ENCODE results near the gene C8G.

C8G gene

DNA sequence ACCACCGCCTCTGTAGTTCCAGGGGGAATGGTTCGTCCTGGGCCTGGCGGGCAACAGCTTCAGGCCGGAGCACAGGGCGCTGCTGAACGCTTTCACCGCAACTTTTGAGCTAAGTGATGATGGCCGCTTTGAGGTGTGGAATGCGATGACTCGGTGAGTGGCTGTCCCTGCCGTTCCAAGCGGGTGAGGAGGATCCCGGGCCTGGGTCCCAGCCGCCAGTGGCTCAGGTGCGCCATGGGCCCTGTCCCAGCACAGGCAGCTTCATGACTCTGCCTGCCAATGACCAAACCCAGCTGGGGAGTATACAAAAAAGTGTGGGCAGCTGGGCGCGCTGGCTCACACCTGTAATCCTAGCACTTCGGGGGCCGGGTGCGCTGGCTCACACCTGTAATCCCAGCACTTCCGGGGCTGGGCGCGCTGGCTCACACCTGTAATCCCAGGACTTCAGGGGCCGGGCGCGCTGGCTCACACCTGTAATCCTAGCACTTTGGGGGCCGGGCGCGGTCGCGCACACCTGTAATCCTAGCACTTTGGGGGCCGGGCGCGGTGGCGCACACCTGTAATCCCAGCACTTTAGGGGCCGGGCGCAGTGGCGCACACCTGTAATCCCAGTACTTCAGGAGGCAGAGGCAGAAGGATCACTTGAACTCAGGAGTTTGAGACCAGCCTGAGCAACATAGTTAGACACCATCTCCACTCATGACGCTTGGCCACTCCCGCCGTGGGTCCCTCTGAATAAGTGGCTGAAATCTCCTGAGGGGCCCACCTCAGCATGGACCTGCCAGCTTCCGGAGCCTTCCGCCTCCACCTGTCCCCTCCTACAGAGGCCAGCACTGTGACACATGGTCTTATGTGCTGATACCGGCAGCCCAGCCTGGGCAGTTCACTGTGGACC, 8.1 kb downstream of the C8G start:
- no peak for DNase-seq (ENCODE audit: low read depth in 1 of 2, low spot score in 1 of 2)

DNA sequence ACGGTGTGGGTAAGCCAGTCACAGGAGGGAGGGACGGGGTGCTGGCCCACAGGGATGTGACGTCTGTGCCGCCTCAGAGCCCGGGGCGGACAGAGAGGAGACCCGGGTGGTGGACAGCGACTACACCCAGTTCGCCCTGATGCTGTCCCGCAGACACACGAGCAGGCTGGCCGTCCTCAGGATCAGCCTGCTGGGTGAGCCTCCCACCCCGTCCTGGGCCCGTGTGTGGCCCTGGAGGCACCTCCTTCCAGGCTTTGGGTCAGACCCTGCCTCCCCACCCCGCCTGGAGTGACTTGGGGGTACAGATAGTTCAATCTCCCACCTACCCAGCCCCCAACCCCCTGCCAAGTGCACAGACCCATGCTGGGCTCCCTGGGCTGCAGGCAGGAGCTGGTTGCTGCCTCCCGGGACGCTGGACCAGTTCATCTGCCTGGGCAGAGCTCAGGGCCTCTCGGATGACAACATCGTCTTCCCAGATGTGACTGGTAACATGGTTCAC, 8.8 kb downstream of the C8G start:
- DNase-seq (ENCODE audit: low read depth in 1 of 2, low spot score in 1 of 2), result no peak

DNA sequence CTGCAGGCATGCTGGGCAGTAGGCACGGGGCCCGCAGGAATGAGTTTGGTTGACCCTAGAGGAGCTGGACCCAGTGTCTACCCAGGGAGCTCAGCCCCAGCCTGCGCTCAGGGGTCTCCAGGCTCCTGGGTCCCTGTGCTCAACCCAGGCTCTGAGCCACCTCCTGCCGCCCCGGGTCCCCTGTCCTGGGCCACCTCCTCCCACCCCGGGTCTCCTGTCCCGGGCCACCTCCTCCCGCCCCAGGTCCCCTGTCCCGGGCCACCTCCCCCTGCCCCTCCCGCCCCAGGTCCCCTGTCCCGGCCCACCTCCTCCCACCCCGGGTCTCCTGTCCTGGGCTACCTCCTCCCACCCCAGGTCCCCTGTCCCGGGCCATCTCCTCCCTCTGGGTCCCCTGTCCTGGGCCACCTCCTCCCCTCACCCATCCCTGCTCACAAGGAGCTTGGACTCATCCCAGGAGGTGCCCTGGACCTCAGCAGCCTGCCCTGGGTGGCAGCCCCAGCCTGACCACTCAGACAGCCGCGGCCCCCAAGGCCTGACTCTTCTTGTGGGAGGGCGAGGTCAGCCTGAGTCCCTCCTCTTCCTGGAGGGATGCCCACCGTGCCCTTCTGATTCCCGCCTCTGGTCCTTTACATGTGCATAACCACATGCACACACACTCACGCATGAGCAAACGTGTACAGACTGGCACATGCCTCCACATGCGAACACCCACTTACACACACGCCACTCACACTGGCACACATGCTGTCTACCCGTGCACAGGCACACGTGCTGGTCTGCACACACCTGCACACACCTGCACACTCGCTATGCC, 9.4 kb downstream of the C8G start:
- no peak for DNase-seq (ENCODE audit: low read depth in 1 of 2, low spot score in 1 of 2)

DNA sequence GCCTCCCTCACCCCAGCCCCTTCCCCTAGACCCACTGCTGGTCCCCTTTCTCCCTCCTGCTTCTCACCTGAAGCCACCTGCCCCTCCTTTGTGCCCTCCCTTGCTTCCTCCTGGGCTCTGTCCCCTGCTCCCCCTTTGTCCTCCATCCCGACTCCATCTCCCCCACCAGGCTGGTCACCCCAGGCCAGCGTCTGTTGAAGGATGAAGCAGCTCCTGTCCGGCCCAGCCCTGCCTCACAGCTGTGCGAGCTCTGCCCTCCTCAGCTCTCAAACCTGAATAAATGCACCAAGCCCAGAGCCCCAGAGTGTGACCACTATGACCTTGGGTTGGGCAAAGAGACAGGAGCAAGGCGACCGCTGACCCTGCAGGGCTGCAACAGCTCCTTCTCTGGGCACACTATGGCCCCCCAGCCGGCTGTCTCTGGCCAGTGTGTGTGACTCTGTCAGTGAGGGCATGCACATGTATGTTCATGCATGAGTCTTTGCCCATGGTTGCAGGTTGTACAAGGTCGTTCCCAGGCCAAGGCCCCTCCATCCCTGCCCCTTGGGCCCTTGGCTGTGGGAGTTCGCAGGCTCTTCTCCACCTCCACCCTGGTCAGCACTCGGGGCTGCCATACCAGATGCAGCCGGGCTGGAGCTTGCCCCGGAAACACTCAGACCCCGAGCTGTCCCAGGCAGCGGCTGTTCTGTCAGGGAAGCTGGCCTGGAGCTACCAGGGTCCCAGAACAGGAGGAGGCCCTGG, 10.3 kb downstream of the C8G start:
- no peak for DNase-seq (ENCODE audit: low read depth in 1 of 2, low spot score in 1 of 2)

DNA sequence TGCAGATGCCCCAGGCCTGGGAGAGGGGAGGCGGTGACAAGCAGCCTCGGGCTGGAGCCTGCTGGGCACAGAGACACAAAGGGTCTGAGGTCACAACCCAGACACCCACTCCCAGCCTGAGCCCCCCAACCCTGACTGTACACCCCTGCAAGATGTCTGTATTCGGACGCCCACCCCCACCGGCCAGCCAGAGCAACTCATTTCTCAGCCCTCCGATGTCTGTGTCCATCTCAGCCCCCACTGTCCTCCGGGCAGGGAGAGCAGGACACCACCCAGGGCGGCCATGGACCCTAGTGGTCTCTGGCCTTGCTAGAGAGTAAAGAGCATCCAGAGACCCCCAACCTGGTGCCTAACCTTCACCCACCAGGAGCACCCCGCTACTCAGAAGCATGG, 10.9 kb downstream of the C8G start:
- DNase-seq (ENCODE audit: low read depth in 1 of 2, low spot score in 1 of 2), result no peak

DNA sequence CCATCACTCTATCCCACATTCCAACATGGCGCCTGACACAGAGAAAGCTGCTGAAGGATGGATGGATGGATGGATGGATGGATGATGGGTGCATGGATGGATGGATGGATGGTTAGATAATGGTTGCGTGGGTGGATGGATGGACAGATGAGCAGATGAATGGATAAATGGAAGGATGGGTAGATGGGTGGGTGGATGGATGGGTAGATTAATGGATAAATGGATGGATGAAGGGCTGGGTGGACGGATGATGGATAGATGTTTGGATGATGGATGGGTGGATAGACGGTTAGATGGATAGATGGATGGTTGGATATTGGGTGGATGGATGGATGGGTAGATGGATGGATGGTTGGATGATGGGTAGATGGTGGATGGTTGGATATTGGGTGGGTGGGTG, 11.6 kb downstream of the C8G start:
- no peak for DNase-seq (ENCODE audit: low read depth in 1 of 2, low spot score in 1 of 2)

DNA sequence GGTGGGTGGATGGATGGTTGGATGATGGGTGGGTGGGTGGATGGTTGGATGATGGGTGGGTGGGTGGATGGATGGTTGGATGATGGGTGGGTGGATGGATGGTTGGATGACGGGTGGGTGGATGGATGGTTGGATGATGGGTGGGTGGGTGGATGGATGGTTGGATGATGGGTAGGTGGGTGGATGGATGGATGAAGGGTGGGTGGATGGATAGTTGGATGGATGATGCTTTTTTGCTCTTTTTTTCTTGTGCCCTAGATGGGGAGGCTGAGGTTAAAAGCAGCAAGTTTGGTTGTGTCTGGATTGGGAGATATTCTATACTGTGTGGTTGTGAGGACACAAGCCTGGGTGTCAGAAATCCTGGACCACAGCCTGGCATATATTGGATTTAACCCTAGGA, 12.4 kb downstream of the C8G start:
- DNase-seq (ENCODE audit: low read depth in 1 of 2, low spot score in 1 of 2), result no peak

DNA sequence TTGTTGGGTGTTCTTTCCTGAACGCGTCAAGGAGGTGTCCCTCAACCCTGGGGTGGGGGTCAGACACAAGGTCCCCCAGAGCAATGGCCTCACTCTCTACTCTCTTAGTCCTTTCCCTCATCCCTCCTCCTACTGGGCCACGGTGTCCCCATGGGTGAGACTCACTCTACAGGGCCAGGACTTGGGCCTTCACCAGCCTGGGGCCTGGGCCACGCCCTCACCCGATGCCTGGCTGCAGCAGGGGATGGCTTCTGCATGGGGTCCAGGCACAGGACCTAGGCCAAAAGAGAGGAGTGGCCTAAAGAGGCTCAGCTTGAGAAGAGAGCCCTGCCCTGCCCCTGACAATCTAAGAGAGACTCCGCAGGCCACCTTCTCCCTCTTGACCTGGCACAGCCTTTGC, 12.9 kb downstream of the C8G start:
- DNase-seq (ENCODE audit: low read depth in 1 of 2, low spot score in 1 of 2), result no peak

DNA sequence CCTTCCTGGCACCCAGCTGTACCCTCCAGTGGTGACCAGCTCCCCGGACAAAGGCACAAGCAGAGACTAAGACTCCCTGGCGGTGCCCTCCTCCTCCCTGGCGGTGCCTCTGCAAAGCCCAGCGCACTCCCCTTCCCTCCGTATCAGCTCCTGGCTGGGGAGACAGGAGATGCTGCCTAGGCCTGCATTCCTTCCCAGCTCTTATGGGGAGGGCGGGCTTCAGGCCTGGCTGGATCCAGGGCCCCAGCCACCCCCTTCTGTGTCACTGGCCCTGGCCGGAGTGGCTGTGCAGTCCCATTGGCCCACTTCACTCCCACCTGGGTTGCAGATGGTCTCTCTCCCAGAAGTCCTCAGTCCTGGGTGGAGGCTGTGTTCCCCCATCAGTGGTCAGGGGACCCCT, 13.4 kb downstream of the C8G start:
- DNase-seq (ENCODE audit: low read depth in 1 of 2, low spot score in 1 of 2), result no peak

DNA sequence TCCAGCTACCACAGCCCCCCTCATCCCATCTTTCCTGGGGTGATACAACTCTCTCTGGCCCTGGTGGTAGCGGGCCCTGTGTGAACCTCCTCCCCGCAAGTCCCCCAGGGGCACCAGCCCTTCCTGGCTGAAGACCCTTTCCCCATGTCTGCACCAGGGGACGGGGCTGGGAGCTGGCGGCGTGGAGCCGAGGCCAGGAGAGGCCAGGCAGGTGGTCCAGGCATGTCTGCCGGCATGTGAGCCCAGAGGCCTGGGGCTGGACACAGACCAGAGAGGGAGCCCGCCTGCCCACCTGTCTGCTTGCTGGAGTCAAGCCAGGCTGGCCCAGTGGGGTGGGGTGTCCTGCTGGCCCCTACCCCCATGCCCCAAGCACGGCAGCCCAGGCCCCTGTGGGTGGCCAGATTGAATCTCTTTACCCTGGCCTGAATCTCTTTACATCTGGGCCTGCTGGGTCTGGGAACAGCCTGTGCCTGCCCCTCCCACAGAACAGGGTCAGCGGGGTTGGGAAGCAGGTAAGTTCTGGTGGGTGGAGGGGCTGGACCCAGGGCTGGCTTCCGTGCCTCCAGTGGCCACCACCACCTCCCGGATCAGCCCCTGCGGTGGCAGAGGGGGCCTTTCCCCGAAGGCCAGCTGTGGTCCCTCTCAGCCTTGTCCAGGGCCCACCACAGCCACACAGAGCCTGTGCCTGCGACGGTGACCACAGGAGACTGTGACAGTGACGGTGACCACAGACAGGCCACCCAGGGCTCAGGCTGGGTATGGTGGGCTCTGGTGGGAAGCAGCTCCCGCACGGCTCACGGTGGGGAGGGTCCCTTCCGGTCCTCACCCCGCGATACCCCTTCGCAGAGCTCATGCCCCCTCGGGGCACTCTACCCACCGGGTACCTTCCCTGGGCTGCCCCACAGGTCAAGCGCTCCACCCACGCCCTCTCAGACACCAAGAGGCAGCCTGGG, 14.1 kb downstream of the C8G start:
- no peak for DNase-seq (ENCODE audit: low read depth in 1 of 2, low spot score in 1 of 2)

DNA sequence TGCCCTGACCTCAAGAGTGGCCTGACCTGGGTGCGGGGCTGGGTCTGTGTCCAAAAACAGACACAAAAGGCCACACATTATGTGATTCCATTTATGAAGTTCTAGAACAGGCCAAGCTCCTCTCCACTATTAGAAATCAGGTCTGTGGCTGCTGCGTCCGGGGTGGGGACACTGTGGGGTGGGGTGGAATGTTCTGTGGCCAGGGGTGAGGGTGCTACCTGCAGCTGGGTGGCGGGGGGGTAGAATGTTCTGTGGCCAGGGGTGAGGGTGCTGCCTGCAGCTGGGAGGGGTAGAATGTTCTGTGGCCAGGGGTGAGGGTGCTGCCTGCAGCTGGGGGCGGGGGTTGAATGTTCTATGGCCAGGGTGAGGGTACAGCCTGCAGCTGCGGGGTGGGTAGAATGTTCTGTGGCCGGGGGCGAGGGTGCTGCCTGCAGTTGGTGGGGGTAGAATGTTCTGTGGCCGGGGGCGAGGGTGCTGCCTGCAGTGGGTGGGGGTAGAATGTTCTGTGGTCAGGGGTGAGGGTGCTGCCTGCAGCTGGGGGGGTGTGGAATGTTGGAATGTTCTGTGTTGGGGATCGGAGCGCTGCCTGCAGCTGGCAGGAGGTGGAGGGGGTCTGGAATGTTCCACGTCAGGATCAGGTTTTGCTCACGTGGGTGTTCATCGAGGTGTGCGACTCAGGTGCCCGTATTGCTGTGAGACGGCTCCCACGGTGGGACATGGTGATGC, 15.3 kb downstream of the C8G start:
- DNase-seq (ENCODE audit: low read depth in 1 of 2, low spot score in 1 of 2), result no peak

DNA sequence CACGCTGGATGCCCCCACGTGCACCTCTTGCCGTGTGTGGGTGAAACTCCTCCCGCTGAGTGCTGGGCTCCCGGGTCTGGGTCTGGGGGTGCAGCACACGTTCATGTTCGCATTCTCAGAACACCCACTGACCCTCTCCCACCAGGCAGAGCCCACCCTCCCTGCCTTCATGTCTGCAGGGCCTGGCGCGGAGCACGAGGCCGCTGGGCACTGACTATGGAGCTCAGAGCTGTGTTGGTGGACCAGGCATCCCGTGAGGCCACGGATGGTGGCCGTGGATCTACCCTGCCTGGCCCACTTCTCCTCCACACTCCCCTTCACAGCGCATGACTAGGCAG, 15.9 kb downstream of the C8G start:
- DNase-seq (ENCODE audit: low read depth in 1 of 2, low spot score in 1 of 2), result no peak

DNA sequence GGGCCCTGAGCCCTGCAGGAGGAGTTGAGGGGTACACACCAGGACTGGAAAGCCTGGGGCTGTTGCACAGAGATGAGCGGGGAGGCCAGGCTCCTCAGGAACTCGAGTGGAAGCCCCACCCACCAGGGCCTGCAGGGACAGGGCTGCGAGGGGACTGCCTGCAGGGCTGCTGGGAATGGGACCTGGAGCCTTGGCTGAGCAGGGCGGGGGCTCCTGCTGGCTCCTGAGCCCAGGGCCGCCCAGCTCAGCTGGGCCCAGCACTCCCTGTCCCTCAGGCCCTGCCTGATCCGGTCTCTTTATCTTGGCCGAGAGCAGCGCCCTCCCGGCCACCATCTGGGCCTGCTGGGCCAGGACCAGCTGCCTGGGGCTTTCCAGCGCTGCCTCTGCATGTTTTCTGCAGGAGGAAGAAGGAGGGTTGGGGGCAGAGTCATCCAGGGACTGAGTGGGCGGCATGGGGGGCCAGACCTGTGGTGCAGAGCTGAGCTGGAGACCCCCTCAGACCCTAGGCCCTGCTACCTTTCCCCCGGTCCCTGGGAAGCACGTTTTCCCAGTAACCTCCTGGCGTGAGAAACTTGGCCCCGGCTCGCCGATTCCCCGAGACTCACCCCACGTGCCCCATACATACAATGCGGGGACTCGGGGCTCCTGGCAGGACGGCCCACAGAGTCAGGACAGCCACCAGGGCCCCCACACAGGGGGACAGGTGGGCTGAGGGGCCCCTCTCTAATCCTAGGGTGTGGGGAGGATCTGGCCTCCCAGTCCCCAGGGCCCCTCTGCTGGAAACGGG, 16.4 kb downstream of the C8G start:
- no peak for DNase-seq (ENCODE audit: low read depth in 1 of 2, low spot score in 1 of 2)

DNA sequence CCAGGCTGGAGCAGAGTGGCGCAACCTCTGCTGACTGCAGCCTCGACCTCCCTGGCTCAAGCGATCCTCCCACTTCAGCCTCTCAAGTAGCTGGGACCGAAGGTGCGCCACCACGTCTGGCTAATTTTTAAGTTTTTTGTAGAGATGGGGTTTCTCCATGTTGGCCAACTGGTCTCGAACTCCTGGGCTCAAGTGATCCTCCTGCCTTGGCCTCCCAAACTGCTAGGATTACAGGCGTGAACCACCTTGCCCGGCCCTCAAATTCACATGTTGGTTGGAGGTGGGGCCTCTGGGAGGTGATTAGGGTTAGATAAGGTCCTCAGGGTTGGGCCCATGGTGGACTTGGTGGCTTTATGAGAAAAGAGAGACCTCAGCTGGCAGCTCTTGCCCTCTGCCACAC, 17.1 kb downstream of the C8G start:
- DNase-seq (ENCODE audit: low read depth in 1 of 2, low spot score in 1 of 2), result no peak

DNA sequence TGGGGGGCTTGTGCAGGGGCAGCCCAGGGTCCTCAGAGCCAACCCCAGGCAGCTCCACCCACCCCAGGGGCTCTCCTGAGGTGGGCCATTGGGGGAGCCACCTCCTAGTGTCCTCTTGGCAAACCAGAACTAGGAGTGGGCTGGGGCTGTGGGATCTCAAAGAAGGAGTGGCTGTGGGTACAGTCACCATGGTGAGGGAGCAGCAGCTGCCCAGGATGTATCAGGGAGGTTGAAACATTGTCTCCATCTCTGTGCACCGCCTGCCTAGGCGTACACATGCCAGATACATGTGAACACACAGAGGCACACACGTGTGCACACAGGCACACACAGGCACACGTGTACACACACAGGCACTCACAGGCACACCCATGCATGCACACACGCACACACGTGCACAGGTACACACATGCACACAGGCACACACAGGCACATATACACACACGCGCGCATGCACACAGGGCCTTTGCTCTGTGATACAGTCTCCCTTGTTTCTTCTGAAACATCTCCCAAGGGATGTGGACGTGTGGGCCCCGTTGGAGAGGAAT, 17.7 kb downstream of the C8G start:
- DNase-seq (ENCODE audit: low read depth in 1 of 2, low spot score in 1 of 2), result no peak

DNA sequence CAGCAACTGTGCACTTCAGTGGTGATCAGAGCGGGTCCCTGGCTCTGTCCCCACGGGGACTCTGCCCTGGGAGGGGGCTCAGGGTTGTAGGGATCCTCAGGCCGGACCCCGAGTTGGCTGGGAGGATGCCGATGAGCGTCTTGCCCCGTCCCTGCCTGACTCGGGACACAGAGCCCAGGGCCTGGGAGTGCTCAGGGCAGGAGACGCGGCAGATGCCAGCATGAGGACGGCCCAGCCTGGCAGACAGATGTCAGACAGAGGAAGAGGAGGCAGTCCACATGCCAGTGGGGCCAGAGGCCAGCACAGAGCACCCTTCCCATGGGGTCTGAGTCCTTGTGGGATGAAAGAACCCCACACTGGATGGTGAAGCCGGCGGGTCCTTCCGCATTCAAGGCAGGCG, 18.3 kb downstream of the C8G start:
- DNase-seq (ENCODE audit: low read depth in 1 of 2, low spot score in 1 of 2), result no peak

DNA sequence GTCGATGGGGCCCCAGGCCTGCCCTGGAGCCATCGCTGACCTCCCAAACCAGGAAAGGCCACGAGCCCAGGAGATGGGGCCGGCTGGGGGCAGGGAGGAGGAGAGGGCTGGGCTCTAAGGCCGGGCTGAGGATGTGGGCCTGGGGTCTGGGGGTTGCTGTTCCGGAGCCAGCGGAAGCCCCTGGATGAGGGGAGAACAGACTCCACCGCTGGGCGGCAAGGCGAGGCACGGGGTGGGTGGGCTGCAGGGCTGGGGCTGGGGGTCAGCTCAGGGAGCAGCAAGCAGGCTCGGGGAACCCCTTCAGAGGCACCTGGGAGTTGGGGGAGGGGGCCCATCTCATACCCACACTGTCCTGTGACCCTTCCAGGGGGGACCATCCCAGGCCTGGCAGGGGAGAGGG, 18.7 kb downstream of the C8G start:
- no peak for DNase-seq (ENCODE audit: low read depth in 1 of 2, low spot score in 1 of 2)

DNA sequence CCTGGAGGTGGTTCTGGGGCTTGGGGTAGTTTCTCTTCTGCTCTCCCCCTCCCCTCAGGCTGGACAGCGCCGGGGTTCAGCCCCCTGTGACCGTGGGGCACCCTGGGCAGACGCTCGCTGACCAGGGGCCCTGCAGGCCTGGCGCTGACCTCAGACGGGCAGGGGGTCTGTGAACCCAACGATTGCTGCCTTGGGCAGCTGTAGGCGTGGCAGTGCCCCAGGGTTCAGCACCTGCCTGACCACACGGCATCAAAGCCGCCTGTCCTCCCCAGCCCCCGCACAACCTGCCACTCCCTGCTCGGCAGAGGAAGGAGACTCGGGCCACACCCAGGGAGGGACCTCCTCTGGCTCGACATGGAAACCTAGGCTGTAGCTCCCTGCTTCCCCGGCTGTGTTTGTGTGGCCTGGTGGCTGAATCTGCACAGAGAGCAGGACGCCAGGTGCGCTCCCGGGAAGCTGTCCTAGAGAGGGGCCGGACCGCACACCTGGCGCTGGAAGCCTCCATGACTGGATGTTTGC, 19.2 kb downstream of the C8G start:
- DNase-seq (ENCODE audit: low read depth in 1 of 2, low spot score in 1 of 2), result no peak

All from activated CD4-positive, alpha-beta T cell treated with anti-CD3 and anti-CD28 coated beads, Interleukin-2, amount 50 U/mL, for 24 hours (primary cell).